Left colon (tissue), 2 donors: ENCODE results near the gene ZNF423. TPM values are rescaled to one million over a fixed set of nuclear protein-coding genes. Genes with fewer than 3 reads are reported as not detected.
A peak's percentile ranks its signal among the peaks of the same experiment; 100 is the strongest.
"Not testable (repeated sequence)": the region's sequence is repeated elsewhere in the genome, so short reads cannot be mapped to it uniquely, and the experiment has no call there.

Experiments used
- ATAC-seq: fragments of 200-7000 bp; cut with Tn5 transposase; one replicate; pipeline ENCODE4 v1.9.1; 2020; ENCODE audit warnings: mild to moderate bottlenecking, moderate library complexity
- DNase-seq, 2 donors: peaks; one replicate each; pipeline ENCODE4 v3.0.0-alpha.2; 2020
- intact Hi-C, 2 donors: fragments of 100-400 bp; cut with DNase I in 1 of 2; cut with micrococcal nuclease in 1 of 2; formaldehyde crosslinking; loops; one replicate each; pipeline versions ENCODE4 v1.11.2 to v1.14.0; 2022; cut with DNase I, micrococcal nuclease
- long read RNA-seq: library from polyadenylated mRNA; unstranded; transcript quantifications from one replicate; pipeline ENCODE4 v2.0.0, GENCODE V29; 2021
- total RNA-seq, 2 donors: library from RNA; stranded (reverse); fragmentation: NEBNext Ultra II Directional; extraction: Animal tissue kit (Norgen Biotek cat#: 25700); gene quantifications; one replicate each; pipeline ENCODE4 v1.2.1, GENCODE V29; 2021
- donor health status: DM: no; HTN: no; CAD: no.
- donor health status: DM: yes; HTN: yes; CAD: no.

Gene ZNF423
- 10 to 100 TPM in 1 of 2 donors, 1 to 10 TPM in 1; 8.2 to 10.5 TPM for total RNA-seq
- long read RNA-seq, partial matches to known transcripts, result 1 of 5 reads
- long read RNA-seq, other reads (novel, unspliced or antisense), result 4 of 5 reads

GRCh38 chr16:49855822-49856671 is at the start of gene ZNF423:
TSS of gene ZNF423 (minus strand) at chr16:49856112. CDS start at chr16:49855774, 338 bp downstream.
- intact Hi-C loops, result no loop called here
- DNase-seq, result peak in 1 of 2 donors; percentile 50
- peak; percentile 3 for ATAC-seq

- intact Hi-C loops, result no loop called here
- ATAC-seq, result no peak
- no peak for DNase-seq
These were observed 48.6 kb upstream of the ZNF423 start for GRCh38 chr16:49904348-49905062.

- no peak for DNase-seq
- ATAC-seq, result no peak
- intact Hi-C loops, result no loop called here
These were observed 47.0 kb upstream of the ZNF423 start for GRCh38 chr16:49902908-49903307.

- no peak for DNase-seq
- intact Hi-C loops, result no loop called here
- no peak for ATAC-seq
These were observed 45.8 kb upstream of the ZNF423 start for GRCh38 chr16:49901711-49902110.

- intact Hi-C loops, result no loop called here
- ATAC-seq (peak; percentile 4), DNase-seq (no peak)
These were observed 45.0 kb upstream of the ZNF423 start for GRCh38 chr16:49900875-49901274.

GRCh38 chr16:49899991-49900695 is 44.2 kb upstream of the ZNF423 start:
- intact Hi-C loops, result no loop called here
- peak; percentile 57 to 58 for DNase-seq
- ATAC-seq, result peak; percentile 95

- intact Hi-C loops, result no loop called here
- ATAC-seq, result no peak
These were observed 40.6 kb upstream of the ZNF423 start for GRCh38 chr16:49896447-49896964.

GRCh38 chr16:49890876-49891275 is 35.0 kb upstream of the ZNF423 start:
- intact Hi-C loops, result no loop called here
- ATAC-seq, result peak; percentile 100
- peak; percentile 72 for DNase-seq

More at GRCh38 chr16:49896447-49896964, 40.6 kb upstream of the ZNF423 start:
- DNase-seq, result no peak

GRCh38 chr16:49889725-49890397 is 33.9 kb upstream of the ZNF423 start:
- intact Hi-C loops, result no loop called here
- DNase-seq, result no peak
- no peak for ATAC-seq

- ATAC-seq (no peak), DNase-seq (no peak)
- intact Hi-C loops, result no loop called here
These were observed 30.7 kb upstream of the ZNF423 start for GRCh38 chr16:49886554-49887094.

GRCh38 chr16:49884033-49885015 is 28.4 kb upstream of the ZNF423 start:
- intact Hi-C loops, result no loop called here
- peak; percentile 98 for ATAC-seq

GRCh38 chr16:49883076-49884014 is 27.4 kb upstream of the ZNF423 start:
- ATAC-seq (peak; percentile 4), DNase-seq (no peak)
- intact Hi-C loops, result no loop called here

More at GRCh38 chr16:49884033-49885015, 28.4 kb upstream of the ZNF423 start:
- peak; percentile 44 to 76 for DNase-seq

GRCh38 chr16:49881890-49882289 is 26.0 kb upstream of the ZNF423 start:
- no peak for ATAC-seq
- intact Hi-C loops, result no loop called here
- no peak for DNase-seq

GRCh38 chr16:49878540-49878939 is 22.6 kb upstream of the ZNF423 start:
- not testable (repeated sequence) for DNase-seq, ATAC-seq
- intact Hi-C loops, result loop anchor here in 1 of 2 donors (10.0 kb wide), 2 partner anchors 264 to 384 kb away; no protein-coding TSS in a partner anchor

GRCh38 chr16:49876716-49877129 is 20.8 kb upstream of the ZNF423 start:
- DNase-seq, result peak; percentile 85 to 86
- intact Hi-C loops, result loop anchor here in 1 of 2 donors (10.0 kb wide), 2 partner anchors 262 to 382 kb away; no protein-coding TSS in a partner anchor
- peak; percentile 82 for ATAC-seq
